Limb (tissue), 2 donors: ENCODE measurements around the gene TBC1D22A.

Experiments used
- DNase-seq, 2 donors: peaks; one replicate each; pipeline ENCODE4 v3.0.0-alpha.2; 2016; ENCODE audit errors: extremely low spot score in 2 of 2

Gene TBC1D22A

GRCh38 chr22:46953968-46954765 is 191.7 kb downstream of the TBC1D22A start:
- DNase-seq, result no peak

DNA sequence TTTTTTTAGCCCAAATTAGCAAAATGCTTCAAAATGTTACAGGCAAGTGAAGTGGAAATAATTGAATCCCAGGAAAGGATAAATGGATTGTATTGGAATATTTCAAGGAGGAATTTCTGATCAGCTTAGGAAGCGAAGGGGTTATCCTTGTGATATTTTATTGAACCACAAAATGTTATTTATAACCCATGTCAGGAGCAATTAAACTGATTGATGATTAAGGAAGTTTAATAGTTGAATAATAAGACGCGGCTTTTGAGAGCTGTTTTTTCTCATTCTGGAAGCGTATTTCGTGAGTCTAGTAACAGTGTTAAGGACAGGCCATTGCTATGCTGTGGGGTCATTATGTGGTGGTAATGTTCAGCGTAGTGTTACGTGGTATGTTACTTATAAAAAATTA is 192.3 kb downstream of the TBC1D22A start:
- no peak for DNase-seq

- DNase-seq, result no peak
These were observed 194.2 kb downstream of the TBC1D22A start for GRCh38 chr22:46956498-46957215.

- no peak for DNase-seq
These were observed 195.1 kb downstream of the TBC1D22A start for GRCh38 chr22:46957521-46957920.

- DNase-seq, result no peak
These were observed 195.7 kb downstream of the TBC1D22A start for GRCh38 chr22:46958191-46958590.

GRCh38 chr22:46958658-46959057 is 196.2 kb downstream of the TBC1D22A start:
- DNase-seq, result no peak

DNA sequence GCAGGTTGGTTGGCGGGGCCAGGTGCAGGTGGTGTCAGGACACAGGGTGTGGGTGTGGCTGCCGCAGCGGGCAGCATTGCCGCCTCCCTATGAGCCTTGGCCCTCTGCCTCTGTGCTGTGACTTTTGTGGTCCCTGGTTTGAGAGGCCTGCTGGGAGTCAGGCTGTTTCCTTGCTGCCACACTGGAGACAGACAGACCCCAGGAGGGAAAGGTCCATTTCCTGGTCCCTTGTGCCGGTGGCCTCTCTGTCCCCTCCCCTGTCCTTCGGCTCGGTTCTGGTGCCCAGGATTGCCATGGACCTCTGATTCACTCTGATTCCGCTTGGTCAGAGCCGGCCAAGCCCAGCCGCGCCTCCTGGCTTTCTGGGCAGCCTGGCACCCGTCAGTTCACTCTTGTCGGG is 196.9 kb downstream of the TBC1D22A start:
- no peak for DNase-seq

GRCh38 chr22:46961591-46962295 is 199.3 kb downstream of the TBC1D22A start:
- DNase-seq, result no peak

DNA sequence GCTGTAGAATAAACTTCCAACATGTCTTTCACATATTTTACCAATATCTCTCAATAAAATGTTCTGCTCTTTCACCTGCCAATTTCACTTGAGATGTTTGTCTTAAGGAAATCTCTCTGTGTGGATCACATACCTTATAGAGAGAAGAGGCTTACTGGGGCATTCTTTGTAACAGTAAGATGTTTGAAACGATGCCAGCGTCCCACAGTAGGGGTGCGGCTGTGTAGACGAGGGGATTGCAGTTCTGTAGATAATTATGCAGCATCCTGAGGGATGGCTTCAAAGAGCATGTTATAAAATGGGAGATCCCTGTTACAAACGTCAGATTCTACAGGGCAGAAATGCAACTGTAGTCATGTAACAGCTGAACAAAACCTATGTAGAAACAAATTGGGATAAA is 200.0 kb downstream of the TBC1D22A start:
- DNase-seq, result no peak

- no peak for DNase-seq
These were observed 201.5 kb downstream of the TBC1D22A start for GRCh38 chr22:46963672-46964545.

DNA sequence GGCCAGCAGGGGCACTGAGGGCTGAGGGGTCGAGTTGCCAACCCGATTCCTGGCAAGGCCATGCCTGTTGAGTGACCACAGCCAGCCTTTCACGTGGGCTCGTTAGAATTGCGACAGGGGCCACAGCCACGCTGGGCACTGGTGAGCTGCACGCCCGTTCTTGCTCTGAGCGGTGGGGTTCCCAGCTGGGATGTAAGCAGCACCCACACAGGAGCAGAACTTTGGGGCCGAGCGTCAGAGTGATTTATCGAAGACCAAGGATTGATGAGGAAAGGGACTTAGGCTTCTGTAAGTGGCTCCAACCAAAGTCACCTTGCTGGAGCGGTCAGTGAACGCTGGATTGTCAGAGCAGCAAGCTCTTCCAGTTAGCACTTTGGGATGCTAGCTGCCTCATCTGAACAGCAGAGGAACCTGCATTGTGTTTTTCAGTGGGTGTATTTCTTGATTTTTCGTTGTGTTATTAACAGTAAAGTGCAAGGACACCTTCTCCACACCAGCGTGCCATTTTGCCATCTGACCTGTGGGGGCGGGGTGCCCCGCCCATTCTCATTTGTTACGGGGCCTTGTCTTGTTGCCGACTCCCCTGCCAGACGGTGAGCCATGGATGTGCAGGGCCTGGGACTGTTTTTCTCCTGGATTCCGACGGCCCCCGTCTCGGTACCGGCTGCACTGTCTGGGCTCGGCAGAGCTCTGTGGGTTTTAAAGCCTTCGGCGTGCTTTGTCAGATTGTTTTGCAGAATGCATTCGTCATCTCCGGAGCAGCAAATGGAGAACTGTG is 202.5 kb downstream of the TBC1D22A start:
- no peak for DNase-seq

DNA sequence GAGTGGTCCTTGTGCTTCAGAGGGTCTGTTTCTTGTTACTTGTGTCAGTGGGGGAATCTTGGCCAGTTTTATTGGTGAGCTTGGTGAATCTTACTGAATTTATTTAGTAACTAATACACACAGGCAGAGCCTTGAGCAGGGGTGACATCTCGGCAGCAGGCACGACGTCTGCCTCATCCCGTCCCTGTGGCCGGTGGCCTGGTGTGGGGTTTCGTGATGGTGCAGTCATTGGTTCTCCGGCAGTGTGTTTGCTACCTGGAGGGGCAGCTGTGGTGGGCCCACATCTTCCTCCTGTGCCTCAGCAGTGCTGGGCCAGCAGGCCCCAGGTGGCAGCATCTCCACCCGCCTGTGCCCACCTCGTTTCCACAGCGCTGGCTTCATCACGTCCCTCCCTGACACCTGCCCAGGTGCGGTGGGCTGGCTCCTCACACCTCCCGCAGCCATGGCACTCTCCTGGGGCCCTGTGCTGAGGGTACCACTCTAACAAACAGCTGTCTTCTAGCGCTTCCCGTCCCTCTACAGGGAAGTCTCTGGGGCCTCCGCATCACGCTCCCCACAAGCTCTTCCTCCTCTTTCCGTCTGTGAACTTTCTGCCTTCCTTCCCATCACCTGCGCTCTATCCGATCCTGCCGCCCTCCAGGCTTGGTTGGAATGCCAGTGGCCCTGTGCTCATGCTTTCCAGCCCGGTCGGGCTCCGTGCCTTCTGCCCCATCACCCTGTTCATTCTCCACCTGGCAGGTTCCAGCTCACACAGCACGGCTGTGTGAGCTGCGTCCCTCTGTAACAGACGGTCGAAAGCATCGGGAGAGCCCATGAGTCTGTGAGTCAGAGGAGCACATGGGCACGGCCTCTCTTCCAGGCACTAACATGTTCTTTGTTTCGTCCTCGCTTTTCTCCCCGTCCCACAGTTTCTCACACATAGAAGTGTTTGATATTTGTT is 203.4 kb downstream of the TBC1D22A start:
- no peak for DNase-seq

DNA sequence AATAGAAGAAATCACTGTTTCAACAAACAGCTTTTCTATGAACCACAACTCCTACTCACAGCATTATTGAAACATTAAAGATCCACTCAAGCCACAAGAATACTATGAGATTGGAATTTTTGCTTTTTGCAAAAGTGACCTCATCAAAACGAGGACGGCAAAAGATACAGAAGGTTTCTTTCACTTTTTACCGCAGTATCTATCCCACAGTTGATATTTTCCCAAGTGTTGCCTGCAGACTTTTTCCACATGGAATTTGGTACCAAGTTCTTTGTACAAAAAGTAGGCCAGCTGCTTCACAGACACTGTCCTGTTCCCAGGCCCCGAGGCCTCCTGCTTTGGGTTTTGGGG is 204.0 kb downstream of the TBC1D22A start:
- DNase-seq, result no peak

- DNase-seq, result no peak
These were observed 204.4 kb downstream of the TBC1D22A start for GRCh38 chr22:46966846-46967245.

GRCh38 chr22:46967445-46968358 is 205.3 kb downstream of the TBC1D22A start:
- DNase-seq, result no peak

DNA sequence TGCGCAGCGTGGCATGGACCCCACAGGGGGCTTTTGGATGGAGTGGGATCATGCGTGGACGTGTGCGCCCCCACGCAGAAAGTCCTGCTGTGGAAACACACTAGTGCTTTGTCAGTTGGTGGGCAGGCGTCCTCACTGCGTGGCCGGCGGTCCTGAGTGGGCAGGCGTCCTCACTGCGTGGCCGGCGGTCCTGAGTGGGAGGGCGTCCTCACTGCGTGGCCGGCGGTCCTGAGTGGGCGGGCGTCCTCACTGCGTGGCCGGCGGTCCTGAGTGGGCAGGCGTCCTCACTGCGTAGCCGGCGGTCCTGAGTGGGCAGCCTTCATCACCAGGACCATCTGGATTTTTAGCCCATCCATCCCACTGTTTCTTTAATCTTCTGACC is 205.9 kb downstream of the TBC1D22A start:
- no peak for DNase-seq

- no peak for DNase-seq
These were observed 206.4 kb downstream of the TBC1D22A start for GRCh38 chr22:46968848-46969247.

- DNase-seq, result no peak
These were observed 207.0 kb downstream of the TBC1D22A start for GRCh38 chr22:46969491-46969890.

DNA sequence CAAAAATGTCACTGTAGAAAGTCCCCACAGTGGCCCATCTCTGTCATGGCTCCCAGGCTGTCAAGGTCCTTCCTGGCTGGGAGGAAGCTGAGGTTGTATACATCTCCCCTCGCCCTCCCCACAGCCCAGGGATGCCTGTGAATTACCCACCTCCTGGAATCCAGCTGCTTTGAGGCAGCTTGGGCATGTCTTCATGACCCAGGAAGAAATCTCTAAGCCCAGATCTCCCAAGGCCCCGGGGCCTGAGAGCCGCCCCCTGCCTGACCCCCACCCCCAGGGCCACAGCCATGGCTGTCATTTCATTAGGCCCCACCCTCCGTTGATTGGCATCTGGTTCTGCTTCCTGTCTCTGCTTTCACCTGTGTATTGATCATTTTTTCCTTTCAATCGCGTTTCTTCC is 207.5 kb downstream of the TBC1D22A start:
- no peak for DNase-seq
